SK-N-SH (cell line): Measurements from ENCODE around the gene STARD3. TPM values are rescaled to one million over a fixed set of nuclear protein-coding genes. Genes with fewer than 3 reads are reported as not detected.

ENCODE experiments used
- CTCF ChIA-PET: fragments of 300-600, 350-600 bp; formaldehyde crosslinking; extraction: SDS; loops from one replicate; lab custom pipeline; 2021; lab: Yijun Ruan, JAX
- POLR2A ChIA-PET: fragments of 350-600 bp; sonication (Branson Sonifier 250); formaldehyde crosslinking; extraction: SDS; loops from one replicate; lab custom pipeline; 2020; ENCODE audit warnings: antibody characterized with exemption, inconsistent platforms; lab: Yijun Ruan, JAX
- DNase-seq: peaks from one replicate; pipeline ENCODE4 v3.0.0; 2012
- H2AFZ ChIP-seq: fragments of 200-600 bp; sonication (generic); 2 replicates; pipeline ENCODE4 v1.8.1; 2016; ENCODE audit warnings: antibody characterized with exemption, mild to moderate bottlenecking, low read depth
- H3F3A ChIP-seq: fragments of 200-600 bp; sonication (generic); replicated peaks from 2 replicates; pipeline ENCODE3; 2016; ENCODE audit warnings: antibody characterized with exemption, mild to moderate bottlenecking; ENCODE audit not compliant: insufficient read depth
- H3K27ac ChIP-seq, 2 experiments: fragments of 200-500 bp in 1 of 2; fragments of 200-600 bp in 1 of 2; sonication (Bioruptor generic) in 1 of 2; sonication (generic), shearing (Covaris generic) in 1 of 2; 2 replicates each; pipeline versions ENCODE4 v1.5.1 to v1.6.1; 2014 to 2016; ENCODE audit warnings: low read depth in 2 of 2, inconsistent platforms in 1 of 2, low read length in 1 of 2, mild to moderate bottlenecking in 1 of 2, mixed read lengths in 1 of 2
- H3K27me3 ChIP-seq: fragments of 200-600 bp; sonication (generic), shearing (Covaris generic); 2 replicates; pipeline ENCODE4 v1.6.1; 2016; ENCODE audit warnings: mixed run types; ENCODE audit not compliant: insufficient read depth
- H3K36me3 ChIP-seq, 2 experiments: fragments of 200-500 bp in 1 of 2; fragments of 200-600 bp in 1 of 2; sonication (Bioruptor generic) in 1 of 2; sonication (generic) in 1 of 2; replicated peaks in 1 of 2; 2 replicates each; pipeline versions ENCODE3 to v1.5.1; 2014 to 2016; ENCODE audit warnings: low read length in 1 of 2, mild to moderate bottlenecking in 1 of 2; ENCODE audit not compliant: insufficient read depth in 2 of 2, control insufficient read depth in 1 of 2
- H3K4me1 ChIP-seq, 2 experiments: fragments of 200-500 bp in 1 of 2; fragments of 200-600 bp in 1 of 2; sonication (Bioruptor generic) in 1 of 2; sonication (generic), shearing (Covaris generic) in 1 of 2; 2 replicates each; pipeline versions ENCODE4 v1.5.1 to v1.6.1; 2014 to 2016; ENCODE audit warnings: low read depth in 1 of 2, low read length in 1 of 2, mixed run types in 1 of 2; ENCODE audit not compliant: insufficient read depth in 2 of 2, control insufficient read depth in 1 of 2
- H3K4me2 ChIP-seq: fragments of 200-600 bp; sonication (generic), shearing (Covaris generic); 2 replicates; pipeline ENCODE4 v1.6.1; 2017; ENCODE audit warnings: mixed run types
- H3K4me3 ChIP-seq, 2 experiments: fragments of 200-500 bp in 1 of 2; fragments of 200-600 bp in 1 of 2; sonication (Bioruptor generic) in 1 of 2; sonication (generic), shearing (Covaris generic) in 1 of 2; 2 replicates each; pipeline versions ENCODE4 v1.5.1 to v1.8.1; 2014 to 2016; ENCODE audit warnings: low read depth in 2 of 2, inconsistent platforms in 1 of 2, low read length in 1 of 2, mild to moderate bottlenecking in 1 of 2, mixed read lengths in 1 of 2, moderate library complexity in 1 of 2
- H3K79me2 ChIP-seq: fragments of 200-600 bp; sonication (generic); 2 replicates; pipeline ENCODE4 v1.8.1; 2017; ENCODE audit warnings: mild to moderate bottlenecking; ENCODE audit not compliant: insufficient read depth
- H3K9ac ChIP-seq: fragments of 200-600 bp; sonication (generic); 2 replicates; pipeline ENCODE4 v1.6.1; 2017; ENCODE audit warnings: mixed run types
- H3K9me2 ChIP-seq: fragments of 200-600 bp; sonication (generic); 2 replicates; pipeline ENCODE4 v1.6.1; 2017; ENCODE audit warnings: mixed run types
- H3K9me3 ChIP-seq: fragments of 200-600 bp; sonication (generic); 2 replicates; pipeline ENCODE4 v1.6.1; 2017; ENCODE audit warnings: mixed run types, mild to moderate bottlenecking, moderate library complexity
- H4K20me1 ChIP-seq: fragments of 200-600 bp; sonication (generic); 2 replicates; pipeline ENCODE4 v1.6.1; 2017; ENCODE audit warnings: mild to moderate bottlenecking, mixed run types; ENCODE audit not compliant: insufficient read depth
- EP300 ChIP-seq, 2 experiments: IDR thresholded peaks; 2 replicates each; pipeline versions ENCODE4 v1.4.0 to v1.6.1; 2012; ENCODE audit warnings: borderline replicate concordance in 1 of 2, low read depth in 1 of 2, low read length in 1 of 2
- FOXM1 ChIP-seq: IDR thresholded peaks from 2 replicates; pipeline ENCODE4 v1.4.0; 2012; ENCODE audit warnings: low read depth, mild to moderate bottlenecking
- GATA2 ChIP-seq: sonication (generic); formaldehyde crosslinking; IDR thresholded peaks from 2 replicates; pipeline ENCODE4 v1.5.0; 2020; ENCODE audit warnings: mild to moderate bottlenecking, missing genetic modification reagents
- MAX ChIP-seq: IDR thresholded peaks from 2 replicates; pipeline ENCODE4 v1.4.0; 2012; ENCODE audit warnings: low read depth
- PBX3 ChIP-seq: IDR thresholded peaks from 2 replicates; pipeline ENCODE4; 2012
- POLR2AphosphoS5 ChIP-seq: IDR thresholded peaks from 2 replicates; pipeline ENCODE4 v1.6.1; 2012; ENCODE audit warnings: low read depth, low read length
- RAD21 ChIP-seq: IDR thresholded peaks from 2 replicates; pipeline ENCODE4 v1.6.1; 2012; ENCODE audit warnings: mild to moderate bottlenecking, low read length
- RXRA ChIP-seq: IDR thresholded peaks from 2 replicates; pipeline ENCODE4 v1.4.0; 2012; ENCODE audit warnings: low read depth, mild to moderate bottlenecking, borderline replicate concordance
- WGBS: methylation state at CpG from one replicate; pipeline ENCODE4 v1.1.6; 2017; ENCODE audit warnings: low lambda C conversion rate; 5-methylcytosine and 5-hydroxymethylcytosine counted together
- polyA plus RNA-seq, 3 experiments: library from polyadenylated mRNA; depleted of rRNA; stranded (reverse); fragments of >200 nt; gene quantifications; 2 replicates each; pipeline ENCODE4 v1.2.3, GENCODE V29; 2012
- TF ChIP-seq, protein P1 (sequence below): fragments of 200-600 bp; sonication (generic); IDR thresholded peaks from 2 replicates; pipeline ENCODE4 v1.6.1; 2017; ENCODE audit warnings: antibody characterized with exemption, mild to moderate bottlenecking, moderate library complexity
- TF ChIP-seq, protein P2 (sequence below): IDR thresholded peaks from 2 replicates; pipeline ENCODE4 v1.4.0; 2012; ENCODE audit warnings: low read depth, borderline replicate concordance
- TF ChIP-seq, protein P3 (sequence below): IDR thresholded peaks from 2 replicates; pipeline ENCODE4 v1.4.0; 2012; ENCODE audit warnings: low read depth, borderline replicate concordance

Gene STARD3
- polyA plus RNA-seq, 1 of the 3 experiments (the other 2 are of a cell fraction), result 76.8 TPM

DNA sequence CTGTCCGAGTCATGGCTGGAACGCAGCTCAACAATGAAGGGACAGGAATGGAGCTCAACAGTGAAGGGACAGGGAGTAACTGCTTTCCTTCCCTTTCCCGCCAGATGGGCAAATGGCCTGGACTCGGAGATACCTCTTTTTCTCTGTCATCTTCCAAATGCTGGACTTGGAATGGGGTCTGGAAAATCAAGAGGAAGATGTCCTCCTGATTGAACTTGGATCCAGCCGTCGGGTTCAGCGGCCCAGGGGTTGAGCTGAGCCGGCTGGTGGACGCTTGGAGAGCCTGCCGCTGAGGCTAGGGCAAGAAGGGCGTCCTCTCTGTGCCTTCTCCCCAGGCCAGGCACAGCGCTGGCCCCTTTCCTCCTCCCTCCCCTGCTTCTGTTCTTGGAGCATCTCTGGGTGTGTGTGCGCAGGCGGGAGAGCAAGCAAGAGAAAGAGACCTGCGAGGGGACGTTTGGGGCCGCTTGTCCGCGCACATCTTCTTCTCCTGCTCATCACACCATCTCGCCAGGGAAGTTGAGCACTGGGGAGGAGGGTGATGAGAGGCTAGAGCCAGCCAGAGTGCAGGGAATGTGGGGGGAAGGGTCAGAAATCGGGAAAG lies 35.8 kb upstream of the STARD3 start:
- Histone ChIP-seq H3K27ac (no peak overlapping the region), H2AFZ (no peak overlapping the region), H3K4me1 (peaks cover 7 to 32% of the 10 kb centered on the region in 2 experiments), H3K4me2 (no peak overlapping the region), H3K9ac (no peak overlapping the region), H3K36me3 (no peaks in the 10 kb centered on the region), H3K9me2 (no peaks in the 10 kb centered on the region), H4K20me1 (peaks cover 17% of the 10 kb centered on the region; the same call in 1 of the 2 replicates), H3K9me3 (no peaks in the 10 kb centered on the region), H3K79me2 (no peaks in the 10 kb centered on the region), H3F3A (no peaks in the 10 kb centered on the region), H3K4me3 (no peak overlapping the region), H3K27me3 (peaks cover 96% of the 10 kb centered on the region)
- DNase-seq, result no peak
- WGBS, result 27% methylated on average over 16 of the region's 21 CpGs
- no peak for TF ChIP-seq RXRA
- TF ChIP-seq, protein P1, sequence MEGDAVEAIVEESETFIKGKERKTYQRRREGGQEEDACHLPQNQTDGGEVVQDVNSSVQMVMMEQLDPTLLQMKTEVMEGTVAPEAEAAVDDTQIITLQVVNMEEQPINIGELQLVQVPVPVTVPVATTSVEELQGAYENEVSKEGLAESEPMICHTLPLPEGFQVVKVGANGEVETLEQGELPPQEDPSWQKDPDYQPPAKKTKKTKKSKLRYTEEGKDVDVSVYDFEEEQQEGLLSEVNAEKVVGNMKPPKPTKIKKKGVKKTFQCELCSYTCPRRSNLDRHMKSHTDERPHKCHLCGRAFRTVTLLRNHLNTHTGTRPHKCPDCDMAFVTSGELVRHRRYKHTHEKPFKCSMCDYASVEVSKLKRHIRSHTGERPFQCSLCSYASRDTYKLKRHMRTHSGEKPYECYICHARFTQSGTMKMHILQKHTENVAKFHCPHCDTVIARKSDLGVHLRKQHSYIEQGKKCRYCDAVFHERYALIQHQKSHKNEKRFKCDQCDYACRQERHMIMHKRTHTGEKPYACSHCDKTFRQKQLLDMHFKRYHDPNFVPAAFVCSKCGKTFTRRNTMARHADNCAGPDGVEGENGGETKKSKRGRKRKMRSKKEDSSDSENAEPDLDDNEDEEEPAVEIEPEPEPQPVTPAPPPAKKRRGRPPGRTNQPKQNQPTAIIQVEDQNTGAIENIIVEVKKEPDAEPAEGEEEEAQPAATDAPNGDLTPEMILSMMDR, result no peak
- TF ChIP-seq EP300 (IDR thresholded peaks at IDR 0.05; ENCODE audit: borderline replicate concordance in 1 of 2, low read depth in 1 of 2, low read length in 1 of 2), result no peak
- TF ChIP-seq GATA2 (CRISPR knock-in tag), result no peak
- no peak for TF ChIP-seq FOXM1
- TF ChIP-seq, protein P2, sequence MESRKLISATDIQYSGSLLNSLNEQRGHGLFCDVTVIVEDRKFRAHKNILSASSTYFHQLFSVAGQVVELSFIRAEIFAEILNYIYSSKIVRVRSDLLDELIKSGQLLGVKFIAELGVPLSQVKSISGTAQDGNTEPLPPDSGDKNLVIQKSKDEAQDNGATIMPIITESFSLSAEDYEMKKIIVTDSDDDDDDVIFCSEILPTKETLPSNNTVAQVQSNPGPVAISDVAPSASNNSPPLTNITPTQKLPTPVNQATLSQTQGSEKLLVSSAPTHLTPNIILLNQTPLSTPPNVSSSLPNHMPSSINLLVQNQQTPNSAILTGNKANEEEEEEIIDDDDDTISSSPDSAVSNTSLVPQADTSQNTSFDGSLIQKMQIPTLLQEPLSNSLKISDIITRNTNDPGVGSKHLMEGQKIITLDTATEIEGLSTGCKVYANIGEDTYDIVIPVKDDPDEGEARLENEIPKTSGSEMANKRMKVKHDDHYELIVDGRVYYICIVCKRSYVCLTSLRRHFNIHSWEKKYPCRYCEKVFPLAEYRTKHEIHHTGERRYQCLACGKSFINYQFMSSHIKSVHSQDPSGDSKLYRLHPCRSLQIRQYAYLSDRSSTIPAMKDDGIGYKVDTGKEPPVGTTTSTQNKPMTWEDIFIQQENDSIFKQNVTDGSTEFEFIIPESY, result no peak
- no peak for TF ChIP-seq PBX3
- TF ChIP-seq RAD21, result no peak
- no peak for TF ChIP-seq MAX
- no peak for TF ChIP-seq POLR2AphosphoS5
- TF ChIP-seq, protein P3, sequence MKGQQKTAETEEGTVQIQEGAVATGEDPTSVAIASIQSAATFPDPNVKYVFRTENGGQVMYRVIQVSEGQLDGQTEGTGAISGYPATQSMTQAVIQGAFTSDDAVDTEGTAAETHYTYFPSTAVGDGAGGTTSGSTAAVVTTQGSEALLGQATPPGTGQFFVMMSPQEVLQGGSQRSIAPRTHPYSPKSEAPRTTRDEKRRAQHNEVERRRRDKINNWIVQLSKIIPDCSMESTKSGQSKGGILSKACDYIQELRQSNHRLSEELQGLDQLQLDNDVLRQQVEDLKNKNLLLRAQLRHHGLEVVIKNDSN, result no peak
- ChIA-PET POLR2A (no interaction called here), CTCF (interaction anchor here (1.1 to 17.5 kb wide), 6 partner anchors 21 to 71 kb away, joined by 4 to 285 read pairs (median 10); partner anchors contain the start of gene PPP1R1B)
